ENCODE measurements around the gene KRT74. TPM values are rescaled to one million over a fixed set of nuclear protein-coding genes. Genes with fewer than 3 reads are reported as not detected.

KRT74 gene
- total RNA-seq, 1 donor from 2014 or later: not detected

GRCh38 chr12:52582971-52583456 lies 9.4 kb upstream of the KRT74 start:
- H3K27me3 Mint-ChIP-seq: peaks cover 8% of the 10 kb centered on the region
- H3K4me1 Mint-ChIP-seq (ENCODE audit: unreplicated experiment): peaks cover 23% of the 10 kb centered on the region
- H3K36me3 Mint-ChIP-seq: no peaks in the 10 kb centered on the region
- no peak overlapping the region for H3K4me3 Mint-ChIP-seq
- H3K9me3 Mint-ChIP-seq: no peaks in the 10 kb centered on the region
- DNase-seq (ENCODE audit: extremely low spot score, unreplicated experiment): no peak
- TF ChIP-seq CTCF (conservative IDR thresholded peaks at IDR 0.05): peak; percentile 82
- peak overlapping the region; percentile 83 for H3K27ac Mint-ChIP-seq

- DNase-seq (ENCODE audit: extremely low spot score, unreplicated experiment): no peak
- Mint-ChIP-seq H3K9me3 (no peaks in the 10 kb centered on the region), H3K36me3 (no peaks in the 10 kb centered on the region), H3K4me1 (ENCODE audit: unreplicated experiment) (peaks cover 23% of the 10 kb centered on the region), H3K4me3 (no peak overlapping the region), H3K27ac (peak overlapping the region; percentile 83), H3K27me3 (peaks cover 8% of the 10 kb centered on the region)
- TF ChIP-seq CTCF (conservative IDR thresholded peaks at IDR 0.05): no peak
Observed at GRCh38 chr12:52582486-52582885, 8.8 kb upstream of the KRT74 start.

- no peak for TF ChIP-seq CTCF (conservative IDR thresholded peaks at IDR 0.05)
- Mint-ChIP-seq H3K36me3 (no peaks in the 10 kb centered on the region), H3K9me3 (no peaks in the 10 kb centered on the region), H3K4me1 (ENCODE audit: unreplicated experiment) (peaks cover 20% of the 10 kb centered on the region), H3K27ac (no peak overlapping the region), H3K27me3 (peaks cover 11% of the 10 kb centered on the region), H3K4me3 (no peak overlapping the region)
- DNase-seq (ENCODE audit: extremely low spot score, unreplicated experiment): no peak
Observed at GRCh38 chr12:52581481-52581880, 7.8 kb upstream of the KRT74 start.

- H3K27me3 Mint-ChIP-seq: peaks cover 8% of the 10 kb centered on the region
- no peak for DNase-seq (ENCODE audit: extremely low spot score, unreplicated experiment)
- no peaks in the 10 kb centered on the region for H3K9me3 Mint-ChIP-seq
- no peak overlapping the region for H3K4me3 Mint-ChIP-seq
- H3K4me1 Mint-ChIP-seq (ENCODE audit: unreplicated experiment): peaks cover 20% of the 10 kb centered on the region
- TF ChIP-seq CTCF (conservative IDR thresholded peaks at IDR 0.05): no peak
- no peaks in the 10 kb centered on the region for H3K36me3 Mint-ChIP-seq
- no peak overlapping the region for H3K27ac Mint-ChIP-seq
Observed at GRCh38 chr12:52581066-52581465, 7.4 kb upstream of the KRT74 start.

- H3K27me3 Mint-ChIP-seq: peaks cover 6% of the 10 kb centered on the region
- H3K9me3 Mint-ChIP-seq: no peaks in the 10 kb centered on the region
Observed at GRCh38 chr12:52580496-52580895, 6.9 kb upstream of the KRT74 start.

More at GRCh38 chr12:52580496-52580895, 6.9 kb upstream of the KRT74 start:
- Mint-ChIP-seq H3K27ac (peak overlapping the region; percentile 75), H3K36me3 (no peaks in the 10 kb centered on the region), H3K4me3 (no peak overlapping the region), H3K4me1 (ENCODE audit: unreplicated experiment) (peaks cover 20% of the 10 kb centered on the region)
- DNase-seq (ENCODE audit: extremely low spot score, unreplicated experiment): no peak
- TF ChIP-seq CTCF (conservative IDR thresholded peaks at IDR 0.05): no peak

Measured in type B pancreatic cell (in vitro differentiated cells).